ENCODE measurements around the gene CNGA2.
"Not testable (repeated sequence)": the region's sequence is repeated elsewhere in the genome, so short reads cannot be mapped to it uniquely, and the experiment has no call there.

CNGA2 gene

DNA sequence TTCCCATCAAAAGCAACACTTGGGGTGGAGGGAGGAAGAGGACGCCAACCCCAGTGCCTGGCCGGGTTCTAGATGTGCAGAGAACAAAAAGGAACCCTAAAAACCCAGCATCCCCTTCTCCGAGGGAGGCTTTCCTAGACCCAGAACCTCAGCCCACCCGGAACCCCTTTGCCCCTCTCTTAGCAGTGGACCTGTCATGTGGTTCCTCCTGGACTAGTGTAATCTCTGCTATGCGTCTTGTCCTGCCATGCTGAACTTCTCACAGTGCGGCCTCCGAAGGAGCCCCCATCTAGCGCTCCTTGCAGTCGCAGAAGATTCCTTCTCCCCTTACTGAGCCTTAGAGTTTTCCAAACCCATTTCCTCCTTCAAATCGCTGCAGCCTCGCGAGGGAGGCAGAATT lies 40.4 kb upstream of the CNGA2 start:
- no peak overlapping the region for H3K4me3 ChIP-seq (ENCODE audit: low read length)

DNA sequence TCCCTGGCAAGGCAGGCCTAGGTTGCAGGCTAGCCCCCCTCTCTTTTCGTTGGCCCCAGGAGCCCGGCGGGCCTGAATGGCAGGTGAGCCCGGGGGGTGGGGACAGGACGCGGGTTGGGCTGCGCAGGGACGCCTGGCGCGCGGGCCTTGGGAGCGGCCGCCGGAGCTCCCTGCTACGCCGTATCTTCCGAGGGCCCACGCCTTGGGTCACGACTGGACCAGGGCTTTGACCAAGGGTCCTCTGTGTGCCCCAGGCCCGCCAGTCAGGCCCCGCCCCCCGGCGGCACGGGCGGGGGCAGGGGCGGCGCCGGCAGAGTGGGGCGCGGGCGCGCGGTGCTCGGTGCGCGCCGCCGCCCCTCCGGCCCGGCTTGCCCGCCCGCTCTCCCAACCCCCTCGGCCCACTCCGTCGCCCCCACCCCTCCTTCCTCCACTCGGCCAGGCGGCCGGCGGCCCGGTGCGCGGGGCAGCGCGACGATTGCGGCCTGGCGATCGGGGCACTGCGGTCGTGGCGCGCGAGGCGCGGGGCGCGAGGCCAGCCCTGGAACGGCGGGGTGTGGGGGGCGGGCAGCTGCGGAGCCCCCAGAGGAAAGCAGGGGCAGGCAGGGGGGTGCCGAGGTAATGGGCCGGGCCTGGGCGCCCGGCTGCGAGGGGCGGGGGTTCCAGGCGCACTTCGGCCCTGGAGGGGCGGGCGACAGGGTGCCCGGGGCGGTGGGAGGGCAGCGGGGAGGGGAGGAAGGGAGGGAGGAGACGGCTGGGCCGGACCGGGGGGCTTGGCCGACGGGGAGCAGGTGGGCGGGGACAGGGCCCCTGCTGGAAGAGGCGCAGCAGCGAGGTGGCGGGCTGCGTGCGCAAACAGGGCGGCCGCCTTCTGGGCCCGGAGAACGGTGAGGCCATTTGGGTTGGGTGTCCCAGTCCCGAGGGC lies 39.6 kb upstream of the CNGA2 start, which contains the start of gene PRRG3:
TSS of gene PRRG3 (plus strand) at position 798 of the 922 bp plus-strand sequence. CDS start 3,357 bp downstream, outside the sequence.
- no peak within 1 kb of the TSS for H3K4me2 ChIP-seq (ENCODE audit: low read depth, low read length)
- no peaks in the 10 kb centered on the region for H3K4me1 ChIP-seq (ENCODE audit: low read length)
- no peak for DNase-seq
- H3K79me2 ChIP-seq (ENCODE audit: low read length), result no peaks in the 10 kb centered on the region
- TF ChIP-seq EZH2 (optimal IDR thresholded peaks at IDR 0.05; ENCODE audit: low read depth, low read length), result no peak
- TF ChIP-seq EZH2phosphoT487 (IDR thresholded peaks at IDR 0.05; ENCODE audit: low read length), result no peak
- TF ChIP-seq, protein P1, sequence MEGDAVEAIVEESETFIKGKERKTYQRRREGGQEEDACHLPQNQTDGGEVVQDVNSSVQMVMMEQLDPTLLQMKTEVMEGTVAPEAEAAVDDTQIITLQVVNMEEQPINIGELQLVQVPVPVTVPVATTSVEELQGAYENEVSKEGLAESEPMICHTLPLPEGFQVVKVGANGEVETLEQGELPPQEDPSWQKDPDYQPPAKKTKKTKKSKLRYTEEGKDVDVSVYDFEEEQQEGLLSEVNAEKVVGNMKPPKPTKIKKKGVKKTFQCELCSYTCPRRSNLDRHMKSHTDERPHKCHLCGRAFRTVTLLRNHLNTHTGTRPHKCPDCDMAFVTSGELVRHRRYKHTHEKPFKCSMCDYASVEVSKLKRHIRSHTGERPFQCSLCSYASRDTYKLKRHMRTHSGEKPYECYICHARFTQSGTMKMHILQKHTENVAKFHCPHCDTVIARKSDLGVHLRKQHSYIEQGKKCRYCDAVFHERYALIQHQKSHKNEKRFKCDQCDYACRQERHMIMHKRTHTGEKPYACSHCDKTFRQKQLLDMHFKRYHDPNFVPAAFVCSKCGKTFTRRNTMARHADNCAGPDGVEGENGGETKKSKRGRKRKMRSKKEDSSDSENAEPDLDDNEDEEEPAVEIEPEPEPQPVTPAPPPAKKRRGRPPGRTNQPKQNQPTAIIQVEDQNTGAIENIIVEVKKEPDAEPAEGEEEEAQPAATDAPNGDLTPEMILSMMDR (IDR thresholded peaks at IDR 0.05; ENCODE audit: low read length), result no peak
- no peak within 1 kb of the TSS for H3K9ac ChIP-seq (ENCODE audit: low read length)
- no peaks in the 10 kb centered on the region for H4K20me1 ChIP-seq (ENCODE audit: insufficient read depth, low read length)
- H3K4me3 ChIP-seq (ENCODE audit: low read length), result no peak within 1 kb of the TSS
- no peaks in the 10 kb centered on the region for H3K9me3 ChIP-seq (replicated peaks; ENCODE audit: insufficient read depth, low read length)
- H3K27me3 ChIP-seq (replicated peaks; ENCODE audit: insufficient read depth, low read length), result no peaks in the 10 kb centered on the region
- no peak within 1 kb of the TSS for H2AFZ ChIP-seq (ENCODE audit: low read length)
- H3F3A ChIP-seq (ENCODE audit: insufficient read depth, low read length), result no peaks in the 10 kb centered on the region
- H3K27ac ChIP-seq (ENCODE audit: low read length), result no peak within 1 kb of the TSS
- H3K36me3 ChIP-seq (replicated peaks; ENCODE audit: insufficient read depth, low read length), result no peaks in the 10 kb centered on the region
- H3K9me2 ChIP-seq (replicated peaks; ENCODE audit: insufficient read depth, low read length), result no peaks in the 10 kb centered on the region

More for the DNA sequence above, 40.4 kb upstream of the CNGA2 start:
- Histone ChIP-seq H3K79me2 (ENCODE audit: low read length) (no peaks in the 10 kb centered on the region), H3K9ac (ENCODE audit: low read length) (no peak overlapping the region), H3K27ac (ENCODE audit: low read length) (no peak overlapping the region), H2AFZ (ENCODE audit: low read length) (no peak overlapping the region), H4K20me1 (ENCODE audit: insufficient read depth, low read length) (no peaks in the 10 kb centered on the region), H3K4me2 (ENCODE audit: low read depth, low read length) (no peak overlapping the region), H3K27me3 (replicated peaks; ENCODE audit: insufficient read depth, low read length) (no peaks in the 10 kb centered on the region), H3K9me2 (replicated peaks; ENCODE audit: insufficient read depth, low read length) (no peaks in the 10 kb centered on the region), H3K36me3 (replicated peaks; ENCODE audit: insufficient read depth, low read length) (no peaks in the 10 kb centered on the region), H3K9me3 (replicated peaks; ENCODE audit: insufficient read depth, low read length) (no peaks in the 10 kb centered on the region), H3K4me1 (ENCODE audit: low read length) (no peaks in the 10 kb centered on the region), H3F3A (ENCODE audit: insufficient read depth, low read length) (no peaks in the 10 kb centered on the region)
- DNase-seq, result no peak
- TF ChIP-seq, protein P1 (IDR thresholded peaks at IDR 0.05; ENCODE audit: low read length), result no peak
- no peak for TF ChIP-seq EZH2phosphoT487 (IDR thresholded peaks at IDR 0.05; ENCODE audit: low read length)
- TF ChIP-seq EZH2 (optimal IDR thresholded peaks at IDR 0.05; ENCODE audit: low read depth, low read length), result no peak

DNA sequence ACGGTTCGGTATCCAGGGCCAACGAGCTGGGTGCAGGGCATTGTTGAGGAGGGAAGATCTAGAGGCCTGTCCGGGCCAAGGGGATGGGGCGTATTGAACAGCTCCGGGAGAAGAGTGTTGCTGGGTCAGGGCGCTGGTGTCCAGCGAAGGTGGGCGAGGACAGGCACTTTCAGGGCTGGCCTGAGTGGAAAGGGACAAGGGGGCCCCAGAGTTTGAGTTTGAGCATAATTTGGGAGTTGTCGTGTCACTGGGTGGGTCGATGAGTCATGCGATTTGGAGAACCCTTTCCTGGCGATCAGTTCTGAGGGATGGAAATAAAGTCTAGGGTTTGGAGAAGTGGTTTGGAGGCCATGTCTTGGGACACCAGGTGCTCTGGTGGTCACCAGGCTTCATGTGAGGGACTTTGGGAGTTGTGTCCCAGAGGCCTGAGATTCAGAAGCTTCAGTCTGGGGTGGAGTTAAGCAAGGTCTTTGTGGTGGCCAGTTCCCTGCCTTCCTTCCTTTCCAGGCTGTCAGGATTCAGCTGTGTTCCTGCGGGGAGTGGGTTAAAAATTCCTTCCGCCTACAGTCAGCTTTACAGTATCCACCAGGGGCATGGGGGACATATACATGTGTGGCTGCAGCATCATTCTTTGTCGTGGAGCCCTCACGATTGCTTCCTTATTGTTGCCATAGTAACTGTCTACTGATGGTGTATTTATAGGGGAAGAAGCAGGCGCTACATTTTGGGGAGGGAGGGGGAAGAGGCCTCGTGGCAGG lies 38.8 kb upstream of the CNGA2 start:
- no peak overlapping the region for H3K27ac ChIP-seq (ENCODE audit: low read length)
- H3K4me2 ChIP-seq (ENCODE audit: low read depth, low read length), result no peak overlapping the region
- TF ChIP-seq EZH2 (optimal IDR thresholded peaks at IDR 0.05; ENCODE audit: low read depth, low read length) (no peak), EZH2phosphoT487 (IDR thresholded peaks at IDR 0.05; ENCODE audit: low read length) (no peak)
- H4K20me1 ChIP-seq (ENCODE audit: insufficient read depth, low read length), result no peaks in the 10 kb centered on the region
- DNase-seq, result no peak
- H2AFZ ChIP-seq (ENCODE audit: low read length), result no peak overlapping the region
- H3K36me3 ChIP-seq (replicated peaks; ENCODE audit: insufficient read depth, low read length), result no peaks in the 10 kb centered on the region
- H3K27me3 ChIP-seq (replicated peaks; ENCODE audit: insufficient read depth, low read length), result no peaks in the 10 kb centered on the region
- H3K79me2 ChIP-seq (ENCODE audit: low read length), result no peaks in the 10 kb centered on the region
- no peaks in the 10 kb centered on the region for H3F3A ChIP-seq (ENCODE audit: insufficient read depth, low read length)
- H3K9me2 ChIP-seq (replicated peaks; ENCODE audit: insufficient read depth, low read length), result no peaks in the 10 kb centered on the region
- H3K9me3 ChIP-seq (replicated peaks; ENCODE audit: insufficient read depth, low read length), result no peaks in the 10 kb centered on the region
- H3K9ac ChIP-seq (ENCODE audit: low read length), result no peak overlapping the region
- H3K4me3 ChIP-seq (ENCODE audit: low read length), result no peak overlapping the region
- no peaks in the 10 kb centered on the region for H3K4me1 ChIP-seq (ENCODE audit: low read length)

DNA sequence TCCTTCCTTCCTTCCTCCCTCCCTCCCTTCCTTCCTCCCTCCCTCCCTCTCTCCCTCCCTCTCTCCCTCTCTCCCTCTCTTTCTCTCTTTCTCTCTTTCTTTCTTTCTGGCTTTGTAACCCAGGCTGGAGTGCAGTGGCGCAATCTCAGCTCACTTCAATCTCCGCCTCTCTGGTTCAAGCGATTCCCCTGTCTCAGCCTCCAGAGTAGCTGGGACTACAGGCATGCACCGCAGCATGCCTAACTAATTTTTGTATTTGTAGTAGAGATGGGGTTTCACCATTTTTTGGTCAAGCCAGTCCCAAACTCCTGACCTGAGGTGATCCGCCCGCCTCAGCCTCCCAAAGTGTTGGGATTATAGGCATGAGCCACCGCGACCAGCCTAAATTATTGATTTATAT lies 37.5 kb upstream of the CNGA2 start:
- H3K9ac ChIP-seq (ENCODE audit: low read length); H3K9me2 ChIP-seq (replicated peaks; ENCODE audit: insufficient read depth, low read length); H3F3A ChIP-seq (ENCODE audit: insufficient read depth, low read length); H2AFZ ChIP-seq (ENCODE audit: low read length); H3K4me3 ChIP-seq (ENCODE audit: low read length); DNase-seq; H3K27ac ChIP-seq (ENCODE audit: low read length); H3K36me3 ChIP-seq (replicated peaks; ENCODE audit: insufficient read depth, low read length); H3K4me2 ChIP-seq (ENCODE audit: low read depth, low read length); H3K27me3 ChIP-seq (replicated peaks; ENCODE audit: insufficient read depth, low read length); H3K9me3 ChIP-seq (replicated peaks; ENCODE audit: insufficient read depth, low read length); H3K79me2 ChIP-seq (ENCODE audit: low read length); H3K4me1 ChIP-seq (ENCODE audit: low read length); H4K20me1 ChIP-seq (ENCODE audit: insufficient read depth, low read length): not testable (repeated sequence)

Measured in MM.1S (cell line).